H1 (cell line): Measurements from ENCODE around the gene TMUB1. TPM values are rescaled to one million over a fixed set of nuclear protein-coding genes. Genes with fewer than 3 reads are reported as not detected.

Source experiments
- CTCF ChIA-PET: fragments of 300-600 bp; sonication (Branson Sonifier 250); formaldehyde crosslinking; loops from one replicate; lab custom pipeline; 2021; ENCODE audit not compliant: partially characterized antibody; lab: Charles Lee
- POLR2A ChIA-PET: fragments of 300-600 bp; sonication (Branson Sonifier 250); formaldehyde crosslinking; loops from one replicate; lab custom pipeline; 2021; ENCODE audit warnings: inconsistent platforms; ENCODE audit not compliant: partially characterized antibody; lab: Charles Lee
- DNase-seq, 2 experiments: peaks; one replicate each; pipeline versions ENCODE4 v3.0.0 to v3.0.0-alpha.2; 2010 to 2022; ENCODE audit warnings: low spot score in 2 of 2, low read depth in 1 of 2, mixed read lengths in 1 of 2
- FAIRE-seq: peaks from 2 replicates; lab custom pipeline; 2011; peaks lifted over from hg19 to GRCh38; lab: Jason Lieb, UNC
- H2AFZ ChIP-seq: 2 replicates; pipeline ENCODE4 v1.8.1; 2012; ENCODE audit warnings: low read length, inconsistent platforms
- H2AK5ac ChIP-seq: 2 replicates; pipeline ENCODE4 v1.6.1; 2013; ENCODE audit warnings: low read depth, low read length
- H2BK120ac ChIP-seq: replicated peaks from 2 replicates; pipeline ENCODE3; 2013; ENCODE audit warnings: low read depth, low read length, inconsistent platforms
- H2BK12ac ChIP-seq: 2 replicates; pipeline ENCODE4 v1.6.1; 2013; ENCODE audit warnings: low read depth, low read length
- H2BK15ac ChIP-seq: 2 replicates; pipeline ENCODE4 v1.6.1; 2013; ENCODE audit warnings: low read length
- H2BK20ac ChIP-seq: 2 replicates; pipeline ENCODE4 v1.6.1; 2013; ENCODE audit warnings: low read length
- H2BK5ac ChIP-seq: 2 replicates; pipeline ENCODE4 v1.6.1; 2013; ENCODE audit warnings: low read depth, low read length
- H3K14ac ChIP-seq: 2 replicates; pipeline ENCODE4 v1.6.1; 2013; ENCODE audit warnings: inconsistent platforms; ENCODE audit not compliant: insufficient read length
- H3K18ac ChIP-seq: 2 replicates; pipeline ENCODE4 v1.6.1; 2013; ENCODE audit warnings: low read length; ENCODE audit errors: extremely low read depth
- H3K23ac ChIP-seq: 2 replicates; pipeline ENCODE4 v1.6.1; 2013; ENCODE audit warnings: inconsistent platforms; ENCODE audit not compliant: insufficient read length
- H3K23me2 ChIP-seq: 2 replicates; pipeline ENCODE4 v1.6.1; 2013; ENCODE audit warnings: low read depth, low read length
- H3K27ac ChIP-seq: 2 replicates; pipeline ENCODE4 v1.6.1; 2011; ENCODE audit warnings: low read depth, low read length, inconsistent platforms
- H3K27me3 ChIP-seq, 4 experiments: replicated peaks in 1 of 4; 1 replicate in 1 of 4; 2 replicates in 3 of 4; pipeline versions ENCODE4 v1.6.1 to v1.8.1; 2011 to 2013; ENCODE audit warnings: low read length in 3 of 4, mild to moderate bottlenecking in 3 of 4, inconsistent platforms in 2 of 4, mixed read lengths in 2 of 4, moderate library complexity in 1 of 4; ENCODE audit not compliant: control insufficient read depth in 3 of 4, insufficient read depth in 3 of 4; ENCODE audit errors: extremely low read depth in 1 of 4
- H3K36me3 ChIP-seq, 4 experiments: 2 replicates each; pipeline versions ENCODE4 v1.6.1 to v1.8.1; 2011 to 2013; ENCODE audit warnings: mild to moderate bottlenecking in 4 of 4, low read length in 3 of 4, moderate library complexity in 2 of 4, control low read depth in 1 of 4, inconsistent platforms in 1 of 4; ENCODE audit not compliant: insufficient read depth in 4 of 4, control insufficient read depth in 2 of 4
- H3K4ac ChIP-seq: replicated peaks from 2 replicates; pipeline ENCODE3; 2013; ENCODE audit warnings: low read length, low read depth, mixed read lengths, inconsistent platforms; ENCODE audit not compliant: insufficient read length
- H3K4me1 ChIP-seq, 4 experiments: replicated peaks in 1 of 4; 1 replicate in 1 of 4; 2 replicates in 3 of 4; pipeline versions ENCODE4 v1.6.1 to v1.8.1; 2011 to 2013; ENCODE audit warnings: low read length in 3 of 4, inconsistent platforms in 2 of 4, mixed read lengths in 1 of 4; ENCODE audit not compliant: insufficient read depth in 4 of 4, control insufficient read depth in 3 of 4
- H3K4me2 ChIP-seq, 2 experiments: 2 replicates each; pipeline versions ENCODE4 v1.6.1 to v1.8.1; 2011 to 2013; ENCODE audit warnings: low read depth in 2 of 2, low read length in 2 of 2, control low read depth in 1 of 2, inconsistent platforms in 1 of 2, mild to moderate bottlenecking in 1 of 2; ENCODE audit not compliant: insufficient read depth in 1 of 2
- H3K4me3 ChIP-seq, 4 experiments: fragments of 200-600, 300-600 bp in 1 of 4; sonication (generic), shearing (Covaris generic), sonication (Bioruptor Twin) in 1 of 4; 2 replicates each; pipeline versions ENCODE4 v1.5.1 to v1.8.1; 2011 to 2016; ENCODE audit warnings: low read length in 4 of 4, low read depth in 3 of 4, control low read depth in 2 of 4, inconsistent platforms in 2 of 4, mild to moderate bottlenecking in 2 of 4, mixed read lengths in 1 of 4, moderate library complexity in 1 of 4; ENCODE audit not compliant: insufficient read depth in 2 of 4; ENCODE audit errors: extremely low read depth in 1 of 4
- H3K56ac ChIP-seq: replicated peaks from 2 replicates; pipeline ENCODE3; 2013; ENCODE audit warnings: low read depth, mild to moderate bottlenecking, mixed read lengths, low read length, inconsistent platforms; ENCODE audit not compliant: insufficient read length
- H3K79me1 ChIP-seq: 2 replicates; pipeline ENCODE4 v1.6.1; 2013; ENCODE audit warnings: low read depth, low read length, control low read depth
- H3K79me2 ChIP-seq, 2 experiments: 2 replicates each; pipeline versions ENCODE4 v1.6.1 to v1.8.1; 2012 to 2013; ENCODE audit warnings: low read length in 2 of 2, mild to moderate bottlenecking in 2 of 2, inconsistent platforms in 1 of 2; ENCODE audit not compliant: insufficient read depth in 2 of 2, control insufficient read depth in 1 of 2
- H3K9ac ChIP-seq, 4 experiments: replicated peaks in 1 of 4; 1 replicate in 1 of 4; 2 replicates in 3 of 4; pipeline versions ENCODE4 v1.6.1 to v1.8.1; 2011 to 2013; ENCODE audit warnings: low read depth in 3 of 4, low read length in 3 of 4, control low read depth in 2 of 4, mild to moderate bottlenecking in 2 of 4, moderate library complexity in 2 of 4, inconsistent platforms in 1 of 4; ENCODE audit errors: extremely low read depth in 1 of 4
- H3K9me3 ChIP-seq, 2 experiments: 2 replicates each; pipeline versions ENCODE4 v1.6.1 to v1.8.1; 2012 to 2013; ENCODE audit warnings: mild to moderate bottlenecking in 2 of 2, moderate library complexity in 2 of 2, control low read depth in 1 of 2, inconsistent platforms in 1 of 2, low read depth in 1 of 2, low read length in 1 of 2, mixed read lengths in 1 of 2; ENCODE audit not compliant: insufficient read depth in 2 of 2
- H4K20me1 ChIP-seq, 2 experiments: replicated peaks in 1 of 2; 2 replicates each; pipeline versions ENCODE3 to v1.8.1; 2011 to 2013; ENCODE audit warnings: inconsistent platforms in 2 of 2, low read length in 2 of 2, mild to moderate bottlenecking in 1 of 2; ENCODE audit not compliant: insufficient read depth in 2 of 2, control insufficient read depth in 1 of 2
- H4K5ac ChIP-seq: 2 replicates; pipeline ENCODE4 v1.6.1; 2013; ENCODE audit warnings: low read length, low read depth, mixed read lengths, inconsistent platforms; ENCODE audit not compliant: insufficient read length
- H4K8ac ChIP-seq: 2 replicates; pipeline ENCODE4 v1.8.0; 2013; ENCODE audit warnings: mild to moderate bottlenecking, moderate library complexity, low read length, inconsistent platforms; ENCODE audit not compliant: insufficient read depth; ENCODE audit errors: extremely low read depth
- H4K91ac ChIP-seq: replicated peaks from 2 replicates; pipeline ENCODE3; 2013; ENCODE audit warnings: low read length, mixed read lengths, inconsistent platforms; ENCODE audit not compliant: insufficient read length
- CBX8 ChIP-seq: fragments of 300-800, 300-1000 bp; sonication (generic); IDR thresholded peaks from 2 replicates; pipeline ENCODE4 v1.7.1; 2016; ENCODE audit warnings: low read depth, low read length, borderline replicate concordance
- CHD2 ChIP-seq: IDR thresholded peaks from 2 replicates; pipeline ENCODE4 v1.6.1; 2012; ENCODE audit warnings: low read length, improper control_type of control experiment
- WGBS, 2 experiments: shearing (Covaris generic) in 1 of 2; methylation state at CpG; one replicate each; pipeline versions ENCODE4 v1.1.6 to v1.1.7; 2013 to 2015; ENCODE audit warnings: low lambda C conversion rate in 2 of 2, mixed read lengths in 2 of 2, inconsistent platforms in 1 of 2, low coverage in 1 of 2, missing lambda C conversion rate in 1 of 2; ENCODE audit not compliant: insufficient replicate concordance in 2 of 2, insufficient coverage in 1 of 2, insufficient read length in 1 of 2; ENCODE audit errors: extremely low coverage in 1 of 2, missing lambda C conversion rate in 1 of 2; 5-methylcytosine and 5-hydroxymethylcytosine counted together
- polyA plus RNA-seq, 7 experiments: library from polyadenylated mRNA; depleted of rRNA in 3 of 7; stranded (reverse) in 5 of 7; unstranded in 2 of 7; fragments of >200 nt in 5 of 7; fragments of 200-250 nt in 2 of 7; gene quantifications; 1 replicate in 5 of 7; 2 replicates in 1 of 7; 4 replicates in 1 of 7; pipeline versions ENCODE4 v1.2.1 to v1.2.3, GENCODE V29; 2011 to 2013; ENCODE audit warnings: missing spikeins in 2 of 7, mixed read lengths in 2 of 7
- total RNA-seq: library from RNA; stranded (reverse); fragmentation: NEBNext Ultra II Directional; extraction: Animal tissue kit (Norgen Biotek cat#: 25700); gene quantifications from 2 replicates; pipeline ENCODE4 v1.2.1, GENCODE V29; 2021

The TMUB1 gene
- total and polyA plus RNA-seq, 2 of the 8 experiments (the other 6 are each of a cell fraction or from before 2014, with no cell fraction given) = 41.4 to 56.2 TPM

GRCh38 chr7:151038951-151039849, 44.1 kb downstream of the TMUB1 start:
- Histone ChIP-seq H3K56ac (no peak overlapping the region), H2BK15ac (no peak overlapping the region), H2AK5ac (no peak overlapping the region), H4K91ac (no peak overlapping the region), H3K36me3 (peaks cover 0 to 2% (median 0%) of the 10 kb centered on the region in 4 experiments; a peak in 2 of 8 replicates), H2BK12ac (no peak overlapping the region), H3K4me2 (no peak overlapping the region), H2AFZ (no peak overlapping the region), H4K8ac (no peak overlapping the region), H3K9ac (no peak overlapping the region), H2BK120ac (no peak overlapping the region), H3K9me3 (no peaks in the 10 kb centered on the region), H3K4ac (no peak overlapping the region), H3K4me1 (no peaks in the 10 kb centered on the region), H3K14ac (no peak overlapping the region), H3K18ac (no peak overlapping the region; the same call in 1 of the 2 replicates), H3K23me2 (no peaks in the 10 kb centered on the region), H2BK20ac (no peak overlapping the region), H3K27ac (no peak overlapping the region), H4K5ac (no peak overlapping the region), H2BK5ac (no peak overlapping the region), H3K23ac (no peak overlapping the region), H3K79me2 (no peaks in the 10 kb centered on the region), H3K4me3 (no peak overlapping the region), H4K20me1 (peaks cover 0 to 5% of the 10 kb centered on the region in 2 experiments), H3K27me3 (no peaks in the 10 kb centered on the region; a peak in 1 of 7 replicates), H3K79me1 (no peaks in the 10 kb centered on the region)
- DNase-seq (no peak), FAIRE-seq (no peak)
- POLR2A ChIA-PET = interaction anchor here (1.0 kb wide), 1 partner anchor 9 kb away, joined by 4 read pairs; the partner anchor contains the start of gene ASIC3
- 86% methylated on average over 12 of the region's 12 CpGs; no CpG with 5 or more reads in 1 of the 2 experiments for WGBS, 2 experiments
- CTCF ChIA-PET = interaction anchor here (1.0 to 2.1 kb wide), 6 partner anchors 12 to 72 kb away, joined by 3 to 6 read pairs (median 4); partner anchors contain the start of genes ATG9B and CDK5
- no peak for TF ChIP-seq CHD2
- no peak for TF ChIP-seq CBX8
